Panc1 (cell line): ENCODE data around the gene HOXC9. TPM values are rescaled to one million over a fixed set of nuclear protein-coding genes. Genes with fewer than 3 reads are reported as not detected.

Source experiments
- ATAC-seq: fragments of 200-7000 bp; cut with Tn5 transposase; 2 replicates; pipeline ENCODE4 v1.9.1; 2020; ENCODE audit warnings: mild to moderate bottlenecking, moderate library complexity
- BruUV-seq: library from RNA; stranded (reverse); fragments of 400-500 nt; replicated peaks from 2 replicates; lab custom pipeline; 2021; lab: Mats Ljungman, UMichigan
- CTCF ChIA-PET: fragments of 300-600 bp; sonication (Branson Sonifier 250); formaldehyde crosslinking; loops from one replicate; lab custom pipeline; 2022; ENCODE audit warnings: antibody characterized with exemption; lab: Charles Lee
- POLR2A ChIA-PET: fragments of 300-600 bp; sonication (Branson Sonifier 250); formaldehyde crosslinking; loops from one replicate; lab custom pipeline; 2022; ENCODE audit warnings: antibody characterized with exemption; lab: Charles Lee
- DNase-seq: peaks from one replicate; pipeline ENCODE4 v3.0.0-alpha.2; 2010; ENCODE audit warnings: low read depth, low spot score
- H3K27ac ChIP-seq: 2 replicates; pipeline ENCODE4 v1.5.1; 2011; ENCODE audit warnings: mild to moderate bottlenecking, low read length, inconsistent platforms
- H3K27me3 ChIP-seq: fragments of 200-500 bp; sonication (Bioruptor generic); 2 replicates; pipeline ENCODE4 v1.6.0; 2014; ENCODE audit warnings: low read length, inconsistent platforms; ENCODE audit not compliant: control insufficient read depth, insufficient read depth
- H3K36me3 ChIP-seq: fragments of 200-500 bp; sonication (Bioruptor generic); 2 replicates; pipeline ENCODE4 v1.5.1; 2014; ENCODE audit warnings: inconsistent platforms, mild to moderate bottlenecking, low read length, moderate library complexity; ENCODE audit not compliant: control insufficient read depth, insufficient read depth
- H3K4me1 ChIP-seq: 2 replicates; pipeline ENCODE4 v1.5.1; 2011; ENCODE audit warnings: inconsistent platforms, mild to moderate bottlenecking, low read length, moderate library complexity; ENCODE audit not compliant: control insufficient read depth, insufficient read depth
- H3K4me3 ChIP-seq, 2 experiments: 2 replicates each; pipeline ENCODE4 v1.5.1; 2011 to 2012; ENCODE audit warnings: low read depth in 2 of 2, low read length in 2 of 2, mild to moderate bottlenecking in 2 of 2, inconsistent platforms in 1 of 2, moderate library complexity in 1 of 2
- H3K9me3 ChIP-seq: fragments of 200-500 bp; sonication (Bioruptor generic); 2 replicates; pipeline ENCODE4 v1.5.1; 2014; ENCODE audit warnings: low read depth, mild to moderate bottlenecking, inconsistent platforms, low read length, moderate library complexity; ENCODE audit not compliant: control insufficient read depth, insufficient read depth
- POLR2AphosphoS5 ChIP-seq: IDR thresholded peaks from 2 replicates; pipeline ENCODE4 v1.6.1; 2012; ENCODE audit warnings: mild to moderate bottlenecking, low read depth, low read length, moderate library complexity
- SIN3A ChIP-seq: IDR thresholded peaks from 2 replicates; pipeline ENCODE4 v1.6.1; 2012; ENCODE audit warnings: low read depth, mild to moderate bottlenecking, low read length, moderate library complexity, borderline replicate concordance; ENCODE audit not compliant: insufficient read depth
- TCF7L2 ChIP-seq: IDR thresholded peaks from 2 replicates; pipeline ENCODE4 v1.6.1; 2011; ENCODE audit warnings: mild to moderate bottlenecking, low read depth, low read length, inconsistent platforms
- in situ Hi-C: cut with HindIII; loops from 2 replicates; pipeline ENCODE4 v1.10.0; 2016; ENCODE audit warnings: low sequenced_read_pairs, low pct_unique_long_range_greater_than_20kb
- intact Hi-C: fragments of 100-400 bp; cut with micrococcal nuclease; formaldehyde crosslinking; loops from one replicate; pipeline ENCODE4 v1.10.0; 2022; ENCODE audit not compliant: unreplicated experiment
- total RNA-seq: library from RNA; stranded (reverse); gene quantifications from one replicate; pipeline ENCODE4 v1.2.1, GENCODE V29; 2021; ENCODE audit not compliant: unreplicated experiment
- TF ChIP-seq, protein P1 (sequence below), 2 experiments: IDR thresholded peaks; 2 replicates each; pipeline ENCODE4 v1.6.1; 2011 to 2012; ENCODE audit warnings: low read depth in 2 of 2, control low read depth in 1 of 2, low read length in 1 of 2, mild to moderate bottlenecking in 1 of 2, moderate library complexity in 1 of 2; ENCODE audit not compliant: insufficient read depth in 1 of 2
- TF ChIP-seq, protein P2 (sequence below): fragments of 450-650 bp; IDR thresholded peaks from 2 replicates; pipeline ENCODE4 v1.5.1; 2017; ENCODE audit warnings: mild to moderate bottlenecking

HOXC9 gene
- total RNA-seq, 1 experiment from 2014 or later, result 37.2 TPM

DNA sequence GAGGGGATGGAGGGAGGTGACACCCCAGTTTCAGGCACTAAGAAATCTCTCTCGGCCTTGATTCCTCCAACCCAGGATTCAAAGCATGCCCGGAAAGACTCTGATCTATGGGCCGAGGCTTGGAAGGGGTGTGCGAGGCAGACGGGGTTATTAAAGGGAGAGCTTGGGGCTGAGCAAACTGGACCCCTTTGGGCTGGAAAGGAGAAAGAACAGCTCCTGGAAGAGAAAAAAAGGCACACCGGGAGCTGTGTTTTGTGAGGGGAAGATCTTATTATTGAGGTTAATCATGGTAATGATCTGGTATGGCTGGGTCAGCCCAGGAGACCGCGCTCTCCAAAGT lies 48.0 kb downstream of the HOXC9 start:
- no TSS peak for BruUV-seq
- Histone ChIP-seq H3K9me3 (no peaks in the 10 kb centered on the region), H3K27me3 (no peaks in the 10 kb centered on the region), H3K27ac (no peak overlapping the region), H3K4me3 (no peak overlapping the region), H3K4me1 (peaks cover 85% of the 10 kb centered on the region), H3K36me3 (no peaks in the 10 kb centered on the region)
- ChIA-PET POLR2A (no interaction called here), CTCF (no interaction called here)
- ATAC-seq, result no peak
- intact Hi-C loops, result no loop called here
- in situ Hi-C loops, result no loop called here
- no peak for DNase-seq
- TF ChIP-seq SIN3A, result no peak
- TF ChIP-seq TCF7L2, result no peak
- TF ChIP-seq, protein P1, sequence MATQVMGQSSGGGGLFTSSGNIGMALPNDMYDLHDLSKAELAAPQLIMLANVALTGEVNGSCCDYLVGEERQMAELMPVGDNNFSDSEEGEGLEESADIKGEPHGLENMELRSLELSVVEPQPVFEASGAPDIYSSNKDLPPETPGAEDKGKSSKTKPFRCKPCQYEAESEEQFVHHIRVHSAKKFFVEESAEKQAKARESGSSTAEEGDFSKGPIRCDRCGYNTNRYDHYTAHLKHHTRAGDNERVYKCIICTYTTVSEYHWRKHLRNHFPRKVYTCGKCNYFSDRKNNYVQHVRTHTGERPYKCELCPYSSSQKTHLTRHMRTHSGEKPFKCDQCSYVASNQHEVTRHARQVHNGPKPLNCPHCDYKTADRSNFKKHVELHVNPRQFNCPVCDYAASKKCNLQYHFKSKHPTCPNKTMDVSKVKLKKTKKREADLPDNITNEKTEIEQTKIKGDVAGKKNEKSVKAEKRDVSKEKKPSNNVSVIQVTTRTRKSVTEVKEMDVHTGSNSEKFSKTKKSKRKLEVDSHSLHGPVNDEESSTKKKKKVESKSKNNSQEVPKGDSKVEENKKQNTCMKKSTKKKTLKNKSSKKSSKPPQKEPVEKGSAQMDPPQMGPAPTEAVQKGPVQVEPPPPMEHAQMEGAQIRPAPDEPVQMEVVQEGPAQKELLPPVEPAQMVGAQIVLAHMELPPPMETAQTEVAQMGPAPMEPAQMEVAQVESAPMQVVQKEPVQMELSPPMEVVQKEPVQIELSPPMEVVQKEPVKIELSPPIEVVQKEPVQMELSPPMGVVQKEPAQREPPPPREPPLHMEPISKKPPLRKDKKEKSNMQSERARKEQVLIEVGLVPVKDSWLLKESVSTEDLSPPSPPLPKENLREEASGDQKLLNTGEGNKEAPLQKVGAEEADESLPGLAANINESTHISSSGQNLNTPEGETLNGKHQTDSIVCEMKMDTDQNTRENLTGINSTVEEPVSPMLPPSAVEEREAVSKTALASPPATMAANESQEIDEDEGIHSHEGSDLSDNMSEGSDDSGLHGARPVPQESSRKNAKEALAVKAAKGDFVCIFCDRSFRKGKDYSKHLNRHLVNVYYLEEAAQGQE (IDR thresholded peaks at IDR 0.05; ENCODE audit: insufficient read depth in 1 of 2, low read depth in 2 of 2, low read length in 1 of 2), result no peak
- TF ChIP-seq, protein P2, sequence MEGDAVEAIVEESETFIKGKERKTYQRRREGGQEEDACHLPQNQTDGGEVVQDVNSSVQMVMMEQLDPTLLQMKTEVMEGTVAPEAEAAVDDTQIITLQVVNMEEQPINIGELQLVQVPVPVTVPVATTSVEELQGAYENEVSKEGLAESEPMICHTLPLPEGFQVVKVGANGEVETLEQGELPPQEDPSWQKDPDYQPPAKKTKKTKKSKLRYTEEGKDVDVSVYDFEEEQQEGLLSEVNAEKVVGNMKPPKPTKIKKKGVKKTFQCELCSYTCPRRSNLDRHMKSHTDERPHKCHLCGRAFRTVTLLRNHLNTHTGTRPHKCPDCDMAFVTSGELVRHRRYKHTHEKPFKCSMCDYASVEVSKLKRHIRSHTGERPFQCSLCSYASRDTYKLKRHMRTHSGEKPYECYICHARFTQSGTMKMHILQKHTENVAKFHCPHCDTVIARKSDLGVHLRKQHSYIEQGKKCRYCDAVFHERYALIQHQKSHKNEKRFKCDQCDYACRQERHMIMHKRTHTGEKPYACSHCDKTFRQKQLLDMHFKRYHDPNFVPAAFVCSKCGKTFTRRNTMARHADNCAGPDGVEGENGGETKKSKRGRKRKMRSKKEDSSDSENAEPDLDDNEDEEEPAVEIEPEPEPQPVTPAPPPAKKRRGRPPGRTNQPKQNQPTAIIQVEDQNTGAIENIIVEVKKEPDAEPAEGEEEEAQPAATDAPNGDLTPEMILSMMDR, result no peak
- TF ChIP-seq POLR2AphosphoS5, result no peak

DNA sequence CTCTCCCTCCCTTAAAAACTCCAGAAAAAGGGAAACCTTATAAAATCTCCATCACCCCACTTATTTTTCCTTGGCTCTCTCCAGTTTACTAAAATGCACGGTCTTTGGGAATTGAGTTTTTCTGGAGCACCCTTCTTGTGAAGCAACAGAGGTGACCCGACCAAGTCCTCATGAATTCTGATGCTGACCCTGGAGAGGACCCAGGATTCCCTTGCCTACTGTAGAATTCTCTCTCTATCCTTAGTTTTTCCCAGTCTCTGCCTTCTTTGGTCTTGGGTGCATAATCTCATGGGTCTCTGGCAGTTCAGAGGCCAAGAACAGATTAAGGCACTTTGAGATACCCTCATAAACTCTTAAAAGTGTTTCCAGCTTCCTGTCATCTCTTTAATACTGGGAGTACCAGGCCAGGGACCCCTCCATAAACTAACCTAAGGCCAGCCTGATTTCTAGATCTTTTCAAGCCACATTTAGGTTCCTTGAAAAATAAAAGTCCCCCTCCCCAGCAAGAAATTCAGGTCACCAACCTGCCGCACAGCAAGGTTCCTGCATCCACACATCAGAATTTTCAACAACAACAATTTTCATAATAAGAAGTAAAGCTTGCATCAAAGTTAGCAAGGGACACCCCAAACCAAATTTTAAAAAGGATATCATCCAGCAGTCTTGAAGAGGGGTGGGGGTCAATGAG lies 48.6 kb downstream of the HOXC9 start:
- Histone ChIP-seq H3K4me1 (peaks cover 82% of the 10 kb centered on the region), H3K27me3 (no peaks in the 10 kb centered on the region), H3K36me3 (no peaks in the 10 kb centered on the region), H3K4me3 (no peak overlapping the region), H3K27ac (no peak overlapping the region), H3K9me3 (no peaks in the 10 kb centered on the region)
- intact Hi-C loops, result no loop called here
- TF ChIP-seq, protein P1 (IDR thresholded peaks at IDR 0.05; ENCODE audit: insufficient read depth in 1 of 2, low read depth in 2 of 2, low read length in 1 of 2), result no peak
- TF ChIP-seq TCF7L2, result no peak
- TF ChIP-seq, protein P2, result no peak
- no peak for TF ChIP-seq POLR2AphosphoS5
- TF ChIP-seq SIN3A, result no peak
- POLR2A ChIA-PET, result no interaction called here
- BruUV-seq, result no TSS peak
- in situ Hi-C loops, result no loop called here
- DNase-seq (no peak), ATAC-seq (no peak)
- CTCF ChIA-PET, result no interaction called here
